Type B pancreatic cell (in vitro differentiated cells): ENCODE results near the gene NT5C2. TPM values are rescaled to one million over a fixed set of nuclear protein-coding genes. Genes with fewer than 3 reads are reported as not detected.

Source experiments
- DNase-seq: peaks from one replicate; pipeline ENCODE4 v3.0.0; 2021; ENCODE audit warnings: mixed read lengths; ENCODE audit not compliant: unreplicated experiment; ENCODE audit errors: extremely low spot score
- H3K27ac Mint-ChIP-seq: 2 replicates; pipeline ENCODE4 v1.8.0; 2021; ENCODE audit warnings: mild to moderate bottlenecking, mixed read lengths
- H3K27me3 Mint-ChIP-seq: 2 replicates; pipeline ENCODE4 v1.8.0; 2021; ENCODE audit warnings: mixed read lengths
- H3K36me3 Mint-ChIP-seq: 2 replicates; pipeline ENCODE4 v1.8.0; 2021; ENCODE audit warnings: mixed read lengths
- H3K4me1 Mint-ChIP-seq: one replicate; pipeline ENCODE4 v1.8.0; 2021; ENCODE audit warnings: mixed read lengths; ENCODE audit not compliant: unreplicated experiment
- H3K4me3 Mint-ChIP-seq: 2 replicates; pipeline ENCODE4 v1.8.0; 2021; ENCODE audit warnings: mild to moderate bottlenecking, mixed read lengths
- H3K9me3 Mint-ChIP-seq: 2 replicates; pipeline ENCODE4 v1.8.0; 2021; ENCODE audit warnings: mixed read lengths
- CTCF ChIP-seq: fragments of 200-600 bp; sonication (generic); conservative IDR thresholded peaks from 2 replicates; pipeline ENCODE4 v1.5.0; 2021; ENCODE audit warnings: antibody characterized with exemption, mild to moderate bottlenecking
- total RNA-seq: library from RNA; stranded (reverse); gene quantifications from 2 replicates; pipeline ENCODE4 v1.2.1, GENCODE V29; 2021; ENCODE audit warnings: low replicate concordance

Gene NT5C2
- total RNA-seq, 1 donor from 2014 or later: 96.5 TPM

- Mint-ChIP-seq H3K4me3 (no peak overlapping the region), H3K9me3 (no peaks in the 10 kb centered on the region), H3K27me3 (no peaks in the 10 kb centered on the region), H3K36me3 (no peaks in the 10 kb centered on the region), H3K27ac (no peak overlapping the region), H3K4me1 (peaks cover 9% of the 10 kb centered on the region)
- no peak for TF ChIP-seq CTCF
- DNase-seq: no peak
These were observed 151.7 kb downstream of the NT5C2 start for GRCh38 chr10:103041391-103041790.

- H3K36me3 Mint-ChIP-seq: no peaks in the 10 kb centered on the region
- H3K9me3 Mint-ChIP-seq: no peaks in the 10 kb centered on the region
- peaks cover 9% of the 10 kb centered on the region for H3K4me1 Mint-ChIP-seq
- H3K4me3 Mint-ChIP-seq: no peak overlapping the region
- no peak for TF ChIP-seq CTCF
- no peak for DNase-seq
- H3K27ac Mint-ChIP-seq: no peak overlapping the region
- H3K27me3 Mint-ChIP-seq: no peaks in the 10 kb centered on the region
These were observed 152.7 kb downstream of the NT5C2 start for GRCh38 chr10:103040418-103040817.

GRCh38 chr10:103038570-103038969, 154.5 kb downstream of the NT5C2 start:
- no peak for DNase-seq
- no peaks in the 10 kb centered on the region for H3K36me3 Mint-ChIP-seq
- TF ChIP-seq CTCF: no peak

More at GRCh38 chr10:103038570-103038969, 154.5 kb downstream of the NT5C2 start:
- Mint-ChIP-seq H3K9me3 (no peaks in the 10 kb centered on the region), H3K27me3 (no peaks in the 10 kb centered on the region), H3K4me3 (no peak overlapping the region), H3K27ac (no peak overlapping the region), H3K4me1 (peaks cover 9% of the 10 kb centered on the region)

Other genes starting within 250 kb of the NT5C2 start
- not detected in 2 replicates for gene RPEL1, start 52.6 kb upstream of the NT5C2 start, total RNA-seq
- 9.4 and 38.0 TPM in 2 replicates for gene INA, start 83.9 kb upstream of the NT5C2 start, total RNA-seq
- 9.0 and 14.5 TPM in 2 replicates for gene PCGF6, start 157.9 kb upstream of the NT5C2 start, total RNA-seq
- gene TAF5, start 174.7 kb upstream of the NT5C2 start, total RNA-seq: 6.2 and 10.0 TPM in 2 replicates
- gene ATP5MK, start 203.2 kb upstream of the NT5C2 start, total RNA-seq: 300 and 424 TPM in 2 replicates
- 46.3 and 53.2 TPM in 2 replicates for gene PDCD11, start 203.4 kb upstream of the NT5C2 start, total RNA-seq